CD14-positive monocyte (primary cell): ENCODE results near the gene NME1. TPM values are rescaled to one million over a fixed set of nuclear protein-coding genes. Genes with fewer than 3 reads are reported as not detected.

ENCODE experiments used
- DNase-seq, 3 donors: peaks; one replicate each; pipeline ENCODE4 v3.0.0-alpha.2; 2011 to 2022
- H2AFZ ChIP-seq: 2 replicates; pipeline ENCODE4 v1.6.0; 2012; ENCODE audit warnings: mild to moderate bottlenecking, low read depth, low read length, inconsistent platforms; ENCODE audit not compliant: insufficient read depth, poor library complexity, severe bottlenecking
- H3K27ac ChIP-seq, 2 donors: 1 replicate in 1 of 2; 2 replicates in 1 of 2; pipeline ENCODE4 v1.5.1; 2012 to 2013; ENCODE audit warnings: low read length in 2 of 2, control low read depth in 1 of 2, inconsistent platforms in 1 of 2, low read depth in 1 of 2, mild to moderate bottlenecking in 1 of 2
- H3K27me3 ChIP-seq, 2 donors: one replicate each; pipeline versions ENCODE4 v1.6.0 to v1.6.1; 2011 to 2013; ENCODE audit warnings: low read length in 2 of 2; ENCODE audit not compliant: control insufficient read depth in 2 of 2, insufficient read depth in 2 of 2
- H3K36me3 ChIP-seq, 2 donors: replicated peaks in 1 of 2; 1 replicate in 1 of 2; 2 replicates in 1 of 2; pipeline versions ENCODE4 v1.5.1 to v1.6.1; 2012 to 2013; ENCODE audit warnings: low read length in 2 of 2, control low read depth in 1 of 2, inconsistent platforms in 1 of 2, mild to moderate bottlenecking in 1 of 2; ENCODE audit not compliant: insufficient read depth in 2 of 2, control insufficient read depth in 1 of 2
- H3K4me1 ChIP-seq, 2 donors: 1 replicate in 1 of 2; 2 replicates in 1 of 2; pipeline versions ENCODE4 v1.5.1 to v1.6.1; 2012 to 2013; ENCODE audit warnings: low read length in 2 of 2, control low read depth in 1 of 2, inconsistent platforms in 1 of 2, mild to moderate bottlenecking in 1 of 2, moderate library complexity in 1 of 2; ENCODE audit not compliant: insufficient read depth in 2 of 2, control insufficient read depth in 1 of 2
- H3K4me2 ChIP-seq: replicated peaks from 2 replicates; pipeline ENCODE3; 2012; ENCODE audit warnings: low read length, moderate library complexity, mild to moderate bottlenecking; ENCODE audit not compliant: poor library complexity, severe bottlenecking; ENCODE audit errors: extremely low read depth
- H3K4me3 ChIP-seq, 3 experiments: fragments of 200-600 bp in 1 of 3; sonication (generic) in 1 of 3; replicated peaks in 1 of 3; 1 replicate in 2 of 3; 2 replicates in 1 of 3; pipeline ENCODE4 v1.5.1; 2011 to 2013; ENCODE audit warnings: low read length in 3 of 3, mild to moderate bottlenecking in 3 of 3, control low read depth in 2 of 3, low read depth in 2 of 3, inconsistent platforms in 1 of 3, moderate library complexity in 1 of 3
- H3K79me2 ChIP-seq: 2 replicates; pipeline ENCODE4 v1.6.0; 2012; ENCODE audit warnings: mild to moderate bottlenecking, control low read depth, inconsistent platforms, low read length, moderate library complexity; ENCODE audit not compliant: insufficient read depth
- H3K9ac ChIP-seq: 2 replicates; pipeline ENCODE4 v1.6.0; 2017; ENCODE audit warnings: low read length, mild to moderate bottlenecking; ENCODE audit not compliant: insufficient read depth, poor library complexity, severe bottlenecking
- H3K9me3 ChIP-seq, 2 donors: replicated peaks in 1 of 2; 1 replicate in 1 of 2; 2 replicates in 1 of 2; pipeline versions ENCODE4 v1.5.1 to v1.6.1; 2012 to 2013; ENCODE audit warnings: low read length in 2 of 2, control low read depth in 1 of 2; ENCODE audit not compliant: control insufficient read depth in 1 of 2, insufficient read depth in 1 of 2
- H4K20me1 ChIP-seq: 2 replicates; pipeline ENCODE4 v1.6.0; 2012; ENCODE audit warnings: mild to moderate bottlenecking, low read length, control low read depth, moderate library complexity; ENCODE audit not compliant: insufficient read depth
- H3K27ac Mint-ChIP-seq, 7 donors: one replicate each; pipeline ENCODE4 v1.8.0; 2020; ENCODE audit warnings: mild to moderate bottlenecking in 7 of 7, mixed read lengths in 7 of 7, moderate library complexity in 6 of 7, inconsistent platforms in 2 of 7
- H3K27me3 Mint-ChIP-seq, 3 donors: one replicate each; pipeline ENCODE4 v1.8.0; 2021 to 2022; ENCODE audit warnings: low read depth in 3 of 3, mild to moderate bottlenecking in 3 of 3, mixed read lengths in 3 of 3, moderate library complexity in 3 of 3, inconsistent platforms in 1 of 3
- H3K36me3 Mint-ChIP-seq, 2 donors: one replicate each; pipeline ENCODE4 v1.8.0; 2020; ENCODE audit warnings: mixed read lengths in 2 of 2, inconsistent platforms in 1 of 2, mild to moderate bottlenecking in 1 of 2
- H3K4me1 Mint-ChIP-seq: one replicate; pipeline ENCODE4 v1.8.0; 2020; ENCODE audit warnings: mild to moderate bottlenecking, mixed read lengths
- H3K4me3 Mint-ChIP-seq, 2 donors: one replicate each; pipeline ENCODE4 v1.8.0; 2020; ENCODE audit warnings: mild to moderate bottlenecking in 2 of 2, mixed read lengths in 2 of 2, moderate library complexity in 1 of 2
- H3K9me3 Mint-ChIP-seq, 7 donors: one replicate each; pipeline ENCODE4 v1.8.0; 2020 to 2022; ENCODE audit warnings: mixed read lengths in 7 of 7, mild to moderate bottlenecking in 6 of 7, moderate library complexity in 6 of 7, inconsistent platforms in 2 of 7
- CTCF ChIP-seq: fragments of 200-600 bp; IDR thresholded peaks from one replicate; pipeline ENCODE4 v1.8.0; 2022; ENCODE audit warnings: antibody characterized with exemption, mild to moderate bottlenecking
- WGBS: methylation state at CpG from one replicate; pipeline ENCODE4 v1.1.5; 2013; ENCODE audit warnings: missing lambda C conversion rate; ENCODE audit not compliant: insufficient coverage; 5-methylcytosine and 5-hydroxymethylcytosine counted together
- intact Hi-C, 2 donors: fragments of 100-400 bp; cut with micrococcal nuclease; formaldehyde crosslinking; loops; one replicate each; pipeline versions ENCODE4 v1.15.0 to v1.15.1; 2023
- polyA plus RNA-seq, 3 donors: library from polyadenylated mRNA; depleted of rRNA in 1 of 3; unstranded in 2 of 3; stranded (reverse) in 1 of 3; fragments of 300-500 nt in 2 of 3; fragments of >200 nt in 1 of 3; fragmentation: Illumina TruSeq in 2 of 3; gene quantifications; 1 replicate in 2 of 3; 2 replicates in 1 of 3; pipeline ENCODE4 v1.2.3, GENCODE V29; 2012 to 2021

The NME1 gene
- polyA plus RNA-seq, 3 donors: 14.8 to 51.4 (median 20.8) TPM

GRCh38 chr17:51128076-51128475, 25.3 kb upstream of the NME1 start:
- 40% methylated on average over 1 of the region's 3 CpGs for WGBS
- intact Hi-C loops: no loop called here

GRCh38 chr17:51132964-51133319, 20.4 kb upstream of the NME1 start:
- no peak overlapping the region for H3K9ac ChIP-seq
- H3K27me3 Mint-ChIP-seq: peaks cover 0 to 5% (median 1%) of the 10 kb centered on the region in 3 donors
- H3K4me1 ChIP-seq: peaks cover 0 to 3% of the 10 kb centered on the region in 2 donors
- no peak overlapping the region for H3K27ac ChIP-seq
- no peak overlapping the region for H3K4me2 ChIP-seq
- no peak overlapping the region for H3K27ac Mint-ChIP-seq
- no peak overlapping the region for H3K4me3 Mint-ChIP-seq
- no peak for DNase-seq
- peaks cover 0 to 5% (median 0%) of the 10 kb centered on the region in 7 donors for H3K9me3 Mint-ChIP-seq
- no peaks in the 10 kb centered on the region for H3K79me2 ChIP-seq
- H3K27me3 ChIP-seq: no peaks in the 10 kb centered on the region
- H2AFZ ChIP-seq: peak overlapping the region; percentile 8
- H3K4me1 Mint-ChIP-seq: peaks cover 8% of the 10 kb centered on the region
- no peaks in the 10 kb centered on the region for H3K36me3 ChIP-seq
- TF ChIP-seq CTCF: no peak
- H3K4me3 ChIP-seq: no peak overlapping the region
- H3K9me3 ChIP-seq: no peaks in the 10 kb centered on the region
- no peaks in the 10 kb centered on the region for H3K36me3 Mint-ChIP-seq
- intact Hi-C loops: no loop called here
- H4K20me1 ChIP-seq: no peaks in the 10 kb centered on the region

More at GRCh38 chr17:51128076-51128475, 25.3 kb upstream of the NME1 start:
- Mint-ChIP-seq H3K36me3 (no peaks in the 10 kb centered on the region), H3K4me1 (peaks cover 12% of the 10 kb centered on the region), H3K27me3 (peaks cover 1 to 5% (median 2%) of the 10 kb centered on the region in 3 donors), H3K9me3 (peaks cover 0 to 4% (median 0%) of the 10 kb centered on the region in 7 donors), H3K27ac (peak overlapping the region in 4 of 7 donors; percentile 13 to 48 (median 46)), H3K4me3 (no peak overlapping the region)
- no peaks in the 10 kb centered on the region for H4K20me1 ChIP-seq
- peaks cover 0 to 7% of the 10 kb centered on the region in 2 donors for H3K4me1 ChIP-seq
- H3K9me3 ChIP-seq: no peaks in the 10 kb centered on the region
- no peak overlapping the region for H3K4me2 ChIP-seq
- no peak overlapping the region for H3K4me3 ChIP-seq
- H3K79me2 ChIP-seq: no peaks in the 10 kb centered on the region
- H3K27ac ChIP-seq: no peak overlapping the region
- H3K27me3 ChIP-seq: no peaks in the 10 kb centered on the region
- H3K9ac ChIP-seq: no peak overlapping the region
- DNase-seq: peak; percentile 60 to 77 (median 76)
- H3K36me3 ChIP-seq: no peaks in the 10 kb centered on the region
- no peak for TF ChIP-seq CTCF
- H2AFZ ChIP-seq: no peak overlapping the region
